ENCODE results near the gene DHDH. TPM values are rescaled to one million over a fixed set of nuclear protein-coding genes. Genes with fewer than 3 reads are reported as not detected.

DHDH gene
- total RNA-seq: 0.68 TPM in 1 of 2 replicates, not detected in the other

GRCh38 chr19:48933382-48933932 lies at the start of gene DHDH:
TSS of gene DHDH (plus strand) at chr19:48933699. CDS start at chr19:48933722, 23 bp downstream.

GRCh38 chr19:48899781-48900476 lies 33.6 kb upstream of the DHDH start, which contains the start of gene NUCB1:
TSS of gene NUCB1 (plus strand) at chr19:48900312. CDS start at chr19:48900797, 485 bp downstream.

GRCh38 chr19:48954595-48955307 lies 21.3 kb downstream of the DHDH start, which contains the start of gene BAX:
TSS of gene BAX (plus strand) at chr19:48954875. CDS start at chr19:48954929, 54 bp downstream.

GRCh38 chr19:48965040-48965805 lies 31.7 kb downstream of the DHDH start, which contains the start of gene FTL:
TSS of gene FTL (plus strand) at chr19:48965309. CDS start at chr19:48965508, 199 bp downstream.

GRCh38 chr19:48993175-48994034 lies 59.9 kb downstream of the DHDH start, which contains the start of the genes GYS1 and RUVBL2:
TSS of gene GYS1 (minus strand) at chr19:48993309. CDS start at chr19:48993112, 197 bp downstream.
TSS of gene RUVBL2 (plus strand) at chr19:48993887. CDS start at chr19:48993912, 25 bp downstream.

Other genes starting within 250 kb of the DHDH start
- not detected in 2 replicates for gene FUT2, start 237.7 kb upstream of the DHDH start, total RNA-seq
- 3.2 and 3.8 TPM in 2 replicates for gene MAMSTR, start 214.0 kb upstream of the DHDH start, total RNA-seq
- gene RASIP1, start 193.1 kb upstream of the DHDH start, total RNA-seq: 2.3 and 6.4 TPM in 2 replicates
- not detected in 2 replicates for gene IZUMO1, start 186.8 kb upstream of the DHDH start, total RNA-seq
- 0.17 and 1.8 TPM in 2 replicates for gene FUT1, start 181.1 kb upstream of the DHDH start, total RNA-seq
- gene FGF21, start 178.2 kb upstream of the DHDH start, total RNA-seq: not detected in 2 replicates
- 55.0 and 59.9 TPM in 2 replicates for gene BCAT2, start 122.7 kb upstream of the DHDH start, total RNA-seq
- gene HSD17B14, start 97.2 kb upstream of the DHDH start, total RNA-seq: 5.9 and 14.9 TPM in 2 replicates
- 10.3 and 28.0 TPM in 2 replicates for gene PLEKHA4, start 65.1 kb upstream of the DHDH start, total RNA-seq
- 46.6 and 66.4 TPM in 2 replicates for gene PPP1R15A, start 61.3 kb upstream of the DHDH start, total RNA-seq
- gene TULP2, start 35.0 kb upstream of the DHDH start, total RNA-seq: 0.09 TPM in 1 of 2 replicates, not detected in the other
- 322 and 497 TPM in 2 replicates for gene NUCB1, start 33.4 kb upstream of the DHDH start, total RNA-seq
- 74.8 and 110 TPM in 2 replicates for gene BAX, start 21.2 kb downstream of the DHDH start, total RNA-seq
- gene FTL, start 31.6 kb downstream of the DHDH start, total RNA-seq: 6,635 and 8,342 TPM in 2 replicates
- gene GYS1, start 59.6 kb downstream of the DHDH start, total RNA-seq: 39.2 and 79.2 TPM in 2 replicates
- 100 and 106 TPM in 2 replicates for gene RUVBL2, start 60.2 kb downstream of the DHDH start, total RNA-seq
- gene LHB, start 83.4 kb downstream of the DHDH start, total RNA-seq: not detected in 2 replicates
- gene CGB3, start 90.6 kb downstream of the DHDH start, total RNA-seq: not detected in 2 replicates
- gene CGB2, start 98.2 kb downstream of the DHDH start, total RNA-seq: not detected in 2 replicates
- not detected in 2 replicates for gene CGB1, start 103.2 kb downstream of the DHDH start, total RNA-seq
- not detected in 2 replicates for gene CGB5, start 110.1 kb downstream of the DHDH start, total RNA-seq
- not detected in 2 replicates for gene CGB8, start 115.4 kb downstream of the DHDH start, total RNA-seq
- 0.35 TPM in 1 of 2 replicates, not detected in the other for gene CGB7, start 124.0 kb downstream of the DHDH start, total RNA-seq
- gene NTF4, start 131.1 kb downstream of the DHDH start, total RNA-seq: 1.1 TPM in 1 of 2 replicates, not detected in the other
- gene KCNA7, start 139.0 kb downstream of the DHDH start, total RNA-seq: not detected in 2 replicates
- gene SNRNP70, start 151.8 kb downstream of the DHDH start, total RNA-seq: 109 and 117 TPM in 2 replicates
- 9.8 and 12.3 TPM in 2 replicates for gene LIN7B, start 180.7 kb downstream of the DHDH start, total RNA-seq
- 3.2 and 12.3 TPM in 2 replicates for gene C19orf73, start 185.4 kb downstream of the DHDH start, total RNA-seq
- 2.8 TPM in 2 replicates for gene PPFIA3, start 185.8 kb downstream of the DHDH start, total RNA-seq
- gene HRC, start 221.7 kb downstream of the DHDH start, total RNA-seq: 1.2 and 3.2 TPM in 2 replicates
- 15.2 and 27.5 TPM in 2 replicates for gene TRPM4, start 224.1 kb downstream of the DHDH start, total RNA-seq